NCI-H82 (cell line): ENCODE measurements around the gene TOX3.
A peak's percentile ranks its signal among the peaks of the same experiment; 100 is the strongest.

Experiments used
- DNase-seq: peaks from one replicate; lab custom pipeline; 2025; lab: John Stamatoyannopoulos, UW

The TOX3 gene

DNA sequence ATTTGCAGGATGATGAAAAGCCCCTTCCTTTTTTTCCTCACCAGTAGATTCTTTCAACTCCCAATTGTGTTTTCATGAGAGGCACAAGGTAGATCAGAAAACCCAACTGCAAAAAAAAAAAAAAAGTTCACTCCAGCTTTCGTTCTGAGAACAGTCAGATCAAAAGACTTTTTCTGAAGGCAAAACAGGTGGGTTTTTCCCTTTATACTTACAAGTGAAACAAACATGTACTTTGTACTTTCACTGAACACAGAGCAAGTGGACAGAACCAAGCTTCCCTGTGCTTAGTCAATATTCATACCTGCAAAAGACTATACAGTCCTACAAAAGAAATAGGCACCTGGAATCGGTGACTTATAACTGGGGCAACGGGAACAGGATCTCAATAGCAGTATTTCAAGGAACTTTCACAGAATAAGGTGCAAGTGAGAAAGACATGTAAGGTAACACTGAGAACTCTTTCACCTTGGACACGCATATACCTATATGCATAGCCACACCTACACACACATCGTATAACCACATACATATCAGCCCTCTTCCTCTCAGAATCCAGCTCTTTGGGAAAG lies 54.1 kb downstream of the TOX3 start:
- DNase-seq: no peak

DNA sequence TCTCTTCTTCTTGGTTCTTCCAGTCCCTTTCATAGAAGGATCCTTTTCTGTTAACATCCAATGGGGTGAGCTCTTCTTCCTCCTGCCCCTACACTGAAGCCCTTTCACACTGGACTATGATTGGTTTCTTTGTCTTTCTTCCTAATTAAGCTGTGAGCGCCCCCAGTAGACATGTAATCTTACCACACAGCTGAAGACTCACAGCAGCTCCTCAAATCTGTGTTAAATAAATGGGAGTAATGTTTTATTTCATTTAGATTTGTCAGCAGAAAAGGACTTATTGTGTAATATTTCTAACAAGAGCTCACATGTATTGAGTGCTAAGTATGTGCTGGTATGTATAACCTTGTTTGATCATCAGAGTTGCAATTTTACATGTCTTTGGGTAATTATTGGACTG lies 55.7 kb downstream of the TOX3 start:
- DNase-seq: no peak

GRCh38 chr16:52489894-52490293 lies 57.0 kb downstream of the TOX3 start:
- DNase-seq: no peak

DNA sequence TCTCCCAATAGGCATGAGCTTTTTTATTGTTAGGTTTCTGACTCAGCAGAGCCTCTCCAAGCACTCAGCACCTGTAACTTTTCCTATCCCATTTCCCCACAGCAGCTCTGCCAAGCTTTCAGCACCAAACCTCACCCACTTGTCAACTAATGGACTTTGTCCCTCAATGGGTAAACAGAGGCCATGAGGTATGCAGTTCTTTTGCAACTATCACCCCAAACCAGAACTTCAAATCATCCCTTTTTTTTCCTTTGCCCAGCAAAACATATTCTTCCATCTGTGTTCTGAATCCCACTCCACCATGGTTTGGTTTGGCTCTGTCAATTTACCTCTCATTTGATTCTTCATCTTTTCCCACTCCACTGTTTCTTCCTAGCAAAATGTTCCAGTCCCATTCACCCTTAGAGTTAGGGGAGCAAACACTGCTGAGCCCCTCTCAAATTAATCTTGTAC lies 58.1 kb downstream of the TOX3 start:
- DNase-seq: no peak

- DNase-seq: no peak
Observed at GRCh38 chr16:52487849-52488457, 59.0 kb downstream of the TOX3 start.

- no peak for DNase-seq
Observed at GRCh38 chr16:52480237-52480636, 66.7 kb downstream of the TOX3 start.

DNA sequence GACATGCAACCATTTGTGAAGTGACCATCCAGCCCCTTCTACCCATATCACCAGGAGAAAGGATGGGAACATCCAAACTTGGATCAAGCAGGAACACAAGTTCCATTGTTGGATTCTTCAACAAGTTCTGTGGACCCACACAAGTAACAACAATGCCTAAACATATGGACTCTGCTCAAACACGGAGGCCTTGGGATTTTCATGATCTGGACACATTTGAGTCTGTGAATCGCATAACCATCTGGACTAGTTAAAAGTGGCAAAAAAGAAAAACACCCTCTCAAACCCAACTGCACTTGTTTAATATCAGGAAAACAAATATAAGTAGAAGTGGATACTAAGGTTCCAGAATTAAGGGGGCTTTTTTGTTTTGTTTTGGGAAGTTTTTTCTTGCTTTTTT lies 70.8 kb downstream of the TOX3 start:
- no peak for DNase-seq

DNA sequence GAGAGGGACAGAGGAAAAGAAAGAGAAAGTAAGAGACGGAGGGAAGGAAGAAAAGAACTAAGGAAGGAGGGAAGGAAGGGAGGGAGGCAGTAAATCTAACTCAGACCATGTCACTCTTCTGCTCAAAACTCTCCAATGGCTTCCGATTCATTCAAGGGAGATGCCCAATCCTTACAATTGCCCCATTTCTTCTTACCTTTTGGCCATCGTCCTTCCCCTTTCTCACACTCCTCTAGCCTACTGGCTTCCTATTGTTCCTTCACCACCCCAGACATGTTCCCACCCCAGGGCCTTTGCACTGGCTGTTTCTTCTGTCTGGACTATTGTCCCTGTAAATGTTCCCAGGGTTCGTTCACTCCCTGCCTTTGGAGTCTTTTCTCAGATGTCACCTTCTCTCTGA lies 72.3 kb downstream of the TOX3 start:
- DNase-seq: no peak

DNA sequence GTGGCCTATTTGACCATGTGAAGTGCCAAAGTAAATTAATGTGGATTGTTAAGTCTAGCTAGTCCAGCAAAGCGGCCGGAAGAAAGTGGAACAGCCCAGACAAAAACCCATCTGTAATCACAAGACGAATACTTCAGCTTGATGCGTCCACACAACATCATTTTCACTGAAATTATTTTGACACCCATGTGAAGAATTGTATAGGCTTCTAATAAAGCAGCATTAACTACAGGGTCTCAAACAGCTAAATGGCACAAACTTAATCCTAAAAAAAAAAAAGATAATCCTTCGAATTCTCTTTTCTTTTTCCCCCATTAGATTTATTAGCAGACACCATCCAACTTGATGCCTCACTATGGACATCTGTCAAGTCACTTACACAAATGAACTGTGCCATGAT lies 73.8 kb downstream of the TOX3 start:
- DNase-seq: no peak

DNA sequence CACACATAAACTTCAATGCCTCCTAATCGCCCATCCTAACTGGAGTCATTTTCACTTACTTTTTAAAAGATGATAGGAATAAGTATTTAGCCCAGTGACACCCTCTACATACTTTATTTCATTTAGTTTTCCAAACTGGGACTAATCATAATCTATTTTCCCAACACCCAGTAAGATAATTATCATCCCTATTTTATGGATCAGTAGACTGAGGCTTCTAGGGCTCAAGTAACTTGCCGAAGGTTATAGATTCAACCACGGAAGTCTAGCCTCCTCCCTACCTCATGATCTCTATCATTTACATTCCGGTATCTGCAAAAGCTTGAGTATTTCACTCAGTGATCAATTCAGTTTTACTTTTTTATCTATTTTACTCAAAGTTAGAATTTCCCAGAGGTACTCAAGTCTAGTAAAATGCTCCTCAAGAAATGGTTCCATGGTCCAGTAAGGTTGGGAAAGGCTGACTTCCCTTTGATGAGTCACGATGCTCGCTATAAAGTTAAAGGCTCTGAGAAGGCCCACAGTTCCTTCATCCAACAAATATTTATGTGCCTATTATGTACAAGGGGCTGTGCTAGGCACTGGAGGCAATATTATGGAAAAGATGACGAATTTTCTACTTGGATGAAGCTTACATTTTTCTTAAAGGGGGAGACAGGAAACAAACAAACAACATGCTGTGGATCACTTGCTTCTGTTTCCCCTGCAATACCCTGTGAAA lies 75.1 kb downstream of the TOX3 start:
- no peak for DNase-seq

DNA sequence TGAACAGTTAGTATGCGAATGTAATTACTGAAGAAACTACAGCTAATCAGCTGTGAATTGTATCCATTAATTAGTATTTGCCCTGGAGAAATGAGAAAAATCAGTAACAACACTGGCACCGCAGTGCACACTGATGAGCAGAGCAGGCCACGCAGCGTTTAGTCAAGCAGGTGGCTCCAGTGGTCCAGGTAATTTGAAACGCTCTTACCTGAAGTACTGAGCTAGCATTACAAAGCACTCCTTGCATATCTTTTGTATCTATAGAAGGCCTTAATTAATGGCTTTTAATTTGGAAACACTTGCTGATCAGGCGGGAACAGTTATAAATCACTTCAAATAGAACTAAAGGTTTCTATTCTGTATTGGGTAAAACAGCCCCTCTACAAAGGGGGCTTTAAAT lies 76.4 kb downstream of the TOX3 start:
- no peak for DNase-seq

DNA sequence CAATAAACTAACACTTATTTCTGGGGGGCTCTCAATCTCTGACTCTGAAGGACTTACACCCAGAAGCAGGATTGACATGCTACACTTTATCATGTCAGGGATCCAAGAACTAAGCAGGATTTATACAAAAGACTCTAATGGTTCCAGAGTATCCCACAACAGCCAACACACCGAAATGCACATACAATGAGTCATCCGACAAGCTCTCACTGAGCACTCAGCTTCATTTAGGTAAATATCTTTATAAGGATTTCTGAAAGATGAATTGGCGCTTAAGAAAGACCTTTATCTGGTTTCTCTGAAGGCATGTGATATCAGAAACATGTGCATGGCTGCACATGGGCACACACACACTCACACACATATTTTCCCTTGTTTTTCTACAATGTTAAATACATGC lies 77.2 kb downstream of the TOX3 start:
- peak; percentile 12 for DNase-seq

DNA sequence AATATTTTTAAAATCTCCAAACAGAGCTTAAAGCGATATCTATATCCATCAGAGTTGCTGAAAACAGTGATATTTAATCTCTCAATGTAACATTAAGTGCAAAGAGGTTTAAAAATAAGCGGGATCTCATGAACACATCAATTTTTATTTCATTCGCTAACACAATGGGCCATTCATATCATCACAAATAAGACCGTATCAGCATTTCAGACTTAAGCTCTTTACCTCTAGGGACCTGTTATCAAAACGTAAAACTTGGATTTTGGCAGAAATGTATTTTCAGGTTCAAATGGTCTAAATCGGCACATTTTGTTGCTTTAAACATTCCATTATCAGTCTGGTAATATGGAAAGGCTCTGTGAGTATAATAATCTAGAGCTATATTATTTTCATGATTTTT lies 77.9 kb downstream of the TOX3 start:
- no peak for DNase-seq

DNA sequence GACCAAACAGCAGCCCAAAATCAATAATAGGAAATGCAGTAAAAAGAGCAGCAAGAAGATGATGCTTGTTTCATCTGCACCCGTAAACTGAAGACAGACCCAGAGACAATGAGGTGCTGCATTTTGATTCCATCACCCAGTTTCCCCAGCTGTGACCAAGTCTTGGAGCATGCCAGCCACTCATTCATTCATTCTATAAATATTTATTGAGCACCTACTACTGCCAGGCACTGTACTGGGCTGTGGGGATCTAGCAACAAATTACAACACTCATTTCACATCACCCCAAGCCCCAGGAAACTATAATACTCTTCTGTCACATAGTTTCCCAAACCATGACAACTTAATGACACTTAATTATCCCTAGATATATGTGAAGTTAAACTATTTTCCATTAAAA lies 79.2 kb downstream of the TOX3 start:
- no peak for DNase-seq

DNA sequence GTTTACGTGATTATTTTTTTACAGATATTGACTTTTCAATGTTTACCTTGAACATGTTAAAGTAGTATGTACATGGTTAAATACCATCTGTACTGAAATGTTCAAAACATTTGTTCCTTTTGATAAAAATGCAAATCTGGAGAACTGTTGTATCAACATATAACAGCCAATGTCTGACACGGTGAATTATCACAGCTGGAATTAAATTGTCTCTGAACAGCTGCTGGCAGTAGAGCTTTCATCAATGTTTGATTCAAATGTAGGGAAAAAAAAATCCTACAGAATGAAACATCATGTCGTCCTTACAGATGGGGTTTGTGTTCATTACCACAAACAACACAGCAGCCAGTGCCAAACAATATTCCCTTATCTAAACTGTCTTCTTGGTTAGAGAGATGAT lies 79.9 kb downstream of the TOX3 start:
- DNase-seq: no peak

GRCh38 chr16:52465711-52466267 lies 81.2 kb downstream of the TOX3 start:
- no peak for DNase-seq

GRCh38 chr16:52463904-52464303 lies 83.0 kb downstream of the TOX3 start:
- DNase-seq: no peak

DNA sequence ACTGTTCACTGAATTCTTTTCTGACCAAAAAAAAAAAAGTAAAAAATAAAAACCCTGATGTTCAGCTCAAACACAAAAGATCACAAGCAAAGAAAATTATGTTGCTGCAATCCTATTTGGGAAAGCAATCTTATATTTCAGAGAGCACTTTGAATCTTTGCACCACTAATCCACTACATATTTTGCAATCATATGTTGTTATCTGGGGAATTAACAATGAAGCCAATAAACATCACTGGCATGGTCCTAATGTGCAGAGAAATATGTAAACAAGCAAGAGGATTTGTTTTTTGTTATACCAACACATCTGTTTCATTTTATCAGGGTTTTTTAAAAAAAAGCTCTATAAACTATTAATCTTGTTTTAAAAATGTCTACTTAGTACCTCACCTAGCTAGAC lies 84.1 kb downstream of the TOX3 start:
- no peak for DNase-seq

GRCh38 chr16:52460639-52461178 lies 86.2 kb downstream of the TOX3 start:
- DNase-seq: peak; percentile 34

DNA sequence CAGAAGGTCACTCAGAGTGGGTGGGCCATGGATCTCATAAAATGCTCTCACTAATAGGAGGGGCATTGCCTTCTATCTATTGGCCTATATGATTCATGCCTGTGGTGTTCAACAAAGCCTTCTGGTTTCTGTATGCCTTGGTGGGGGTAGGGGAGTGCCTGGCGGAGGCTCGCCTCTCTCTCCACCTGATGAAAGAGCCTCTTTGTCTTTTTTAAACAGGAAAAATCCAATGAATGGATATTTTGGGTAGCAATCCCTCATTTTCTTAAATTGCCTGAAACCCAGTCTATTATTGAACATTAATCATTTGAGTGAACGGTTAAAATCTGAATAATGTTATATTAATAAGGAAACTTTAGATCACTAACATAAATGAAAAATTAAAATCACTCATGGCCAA lies 90.6 kb downstream of the TOX3 start:
- DNase-seq: no peak

DNA sequence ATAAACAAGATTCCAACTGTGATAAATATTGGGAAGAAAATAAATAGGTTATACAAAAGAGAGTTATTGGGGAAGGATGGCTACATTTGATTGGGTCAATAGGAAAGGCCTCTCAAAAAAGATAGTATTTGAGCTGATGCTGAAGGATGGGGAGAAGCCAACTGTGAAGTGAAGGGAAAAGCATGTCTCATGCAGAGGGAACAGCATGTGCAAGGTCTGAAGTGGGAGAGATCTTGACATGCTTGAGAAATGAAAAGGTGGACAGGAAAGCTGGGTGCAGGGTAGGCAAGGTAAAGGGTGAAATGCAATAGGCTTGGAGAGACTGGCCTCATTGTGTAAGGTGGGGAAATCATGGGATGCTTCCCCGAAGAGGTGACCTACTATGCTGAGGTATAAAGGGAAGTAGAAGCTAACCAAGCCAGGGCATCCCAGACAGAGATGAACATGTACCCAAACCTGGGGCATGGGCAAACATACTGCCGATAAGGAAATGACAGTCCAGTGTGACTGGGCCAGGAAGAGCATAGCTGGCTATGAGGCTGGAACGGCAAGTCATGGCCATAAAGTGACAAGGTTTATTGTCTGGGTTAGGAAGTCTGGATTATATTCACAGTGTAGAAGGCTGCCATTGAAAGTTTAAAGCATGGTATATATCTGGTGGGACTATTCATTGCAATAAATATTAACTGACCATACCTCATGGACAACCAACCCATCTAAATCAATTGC lies 91.2 kb downstream of the TOX3 start:
- no peak for DNase-seq

DNA sequence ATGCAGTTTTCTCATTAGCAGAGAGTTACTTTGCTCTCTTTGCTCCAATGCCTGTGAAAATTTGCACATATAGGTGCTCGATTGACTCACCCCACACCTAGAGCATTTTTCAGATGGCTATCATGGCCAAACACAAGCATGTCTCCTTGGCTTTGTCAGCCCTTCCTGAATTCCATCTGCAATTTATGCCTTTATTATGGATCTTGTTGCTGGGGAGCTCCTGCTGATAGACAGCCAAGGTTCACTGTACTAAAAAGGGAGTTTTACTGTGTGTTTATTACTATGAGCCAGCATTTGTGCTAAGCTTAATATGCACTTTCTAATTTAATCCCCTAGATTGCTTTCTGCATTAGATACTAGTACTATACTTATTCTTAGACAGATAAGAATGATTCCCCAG lies 93.3 kb downstream of the TOX3 start:
- DNase-seq: no peak
